Stimulated activated CD4-positive, alpha-beta T cell treated with anti-CD3 and anti-CD28 coated beads, Interleukin-1b, Interleukin-23, amount 100 ng/mL, for 4 hours (primary cell): ENCODE measurements around the gene C6orf136.

Source experiments
- DNase-seq, 2 donors: peaks; one replicate each; pipeline ENCODE4 v3.0.0-alpha.2; 2020; ENCODE audit warnings: low read depth in 2 of 2

Gene C6orf136

GRCh38 chr6:30686009-30686907 is 39.3 kb downstream of the C6orf136 start, which contains the start of gene PPP1R18:
TSS of gene PPP1R18 (minus strand) at chr6:30686645. CDS start at chr6:30686018, 627 bp downstream.
- peak; percentile 74 to 88 for DNase-seq

- DNase-seq: peak; percentile 60 to 86
Observed at GRCh38 chr6:30686908-30687658, 40.1 kb downstream of the C6orf136 start.

DNA sequence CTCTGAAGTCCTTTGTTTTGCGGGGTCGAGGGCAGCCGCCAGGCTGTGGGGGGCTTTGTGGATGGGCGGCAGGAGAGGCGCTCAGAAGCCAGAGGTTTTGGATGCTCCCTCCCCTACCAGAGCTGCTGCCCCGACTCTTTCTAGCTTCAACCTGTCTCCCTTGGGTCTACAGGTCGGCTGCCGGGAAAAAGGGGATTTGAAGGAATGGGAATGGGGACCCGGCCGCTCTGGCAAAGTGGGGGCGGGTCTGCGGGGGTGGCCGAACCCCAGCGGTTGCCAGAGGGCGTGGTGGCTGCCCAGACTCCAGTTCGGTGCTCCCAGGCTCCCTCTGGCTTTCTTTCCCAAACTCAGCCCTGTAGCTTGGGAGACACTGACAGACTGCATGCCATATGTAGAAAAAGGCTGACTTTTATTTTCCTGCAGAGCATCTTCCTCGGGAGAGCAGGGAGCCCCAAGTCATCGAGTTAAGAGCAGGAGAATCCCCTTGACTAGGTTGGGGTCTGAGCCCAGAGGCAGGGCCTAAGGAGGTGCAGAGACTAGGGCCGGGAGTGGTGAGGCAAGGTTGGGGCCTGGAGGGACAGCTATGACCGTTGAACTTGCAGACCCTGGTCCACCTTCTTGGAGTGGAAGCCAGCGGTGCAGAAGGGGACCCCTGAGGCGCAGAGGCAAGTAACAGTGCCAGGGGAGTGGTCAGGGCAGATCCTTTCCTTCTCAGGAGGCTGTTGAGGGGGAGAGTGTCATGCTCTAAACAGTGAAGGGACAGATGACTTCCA is 40.9 kb downstream of the C6orf136 start:
- no peak for DNase-seq

GRCh38 chr6:30688569-30688968 is 41.6 kb downstream of the C6orf136 start:
- no peak for DNase-seq

DNA sequence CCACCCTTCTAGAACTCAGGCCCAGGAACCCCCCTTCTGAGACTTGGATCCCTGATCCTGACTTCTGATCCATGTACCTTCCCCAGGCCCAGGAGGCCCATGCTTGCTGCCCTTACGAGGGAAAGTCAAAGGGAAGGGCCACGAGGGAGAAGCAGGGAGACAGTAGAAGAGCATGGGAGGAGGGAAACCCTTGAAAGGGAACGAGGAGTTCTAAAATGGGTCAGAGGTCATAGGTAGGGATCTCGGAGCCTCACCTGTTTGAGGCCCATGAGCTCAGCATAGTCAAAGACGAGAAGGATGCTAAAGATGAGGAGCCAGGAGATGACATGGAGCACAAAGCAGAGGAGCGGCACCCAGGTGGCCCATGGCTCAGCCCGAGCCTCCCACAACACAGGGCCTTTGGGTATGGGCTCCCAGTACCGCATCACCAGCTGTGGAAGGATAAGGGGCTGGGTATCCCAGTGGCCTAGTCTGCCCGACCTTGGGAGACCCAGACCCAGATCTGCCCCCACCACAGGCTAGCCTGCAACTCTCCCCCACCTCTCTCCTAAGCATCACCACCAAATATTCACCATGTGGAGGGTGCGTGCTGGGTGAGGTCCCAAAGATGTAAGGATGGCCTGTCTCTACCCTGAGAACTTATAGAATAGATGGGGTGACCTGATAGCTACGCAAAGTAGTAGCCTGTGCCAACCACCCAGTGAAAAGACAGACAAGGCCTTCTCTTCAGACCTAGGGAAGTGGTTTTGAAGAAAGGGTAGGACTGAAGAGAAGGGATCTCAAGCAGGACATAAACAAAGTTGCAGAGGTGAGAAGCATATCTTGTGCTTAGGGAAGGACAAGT is 42.3 kb downstream of the C6orf136 start:
- DNase-seq: no peak

GRCh38 chr6:30689985-30690384 is 43.1 kb downstream of the C6orf136 start:
- DNase-seq: no peak

- peak; percentile 68 to 84 for DNase-seq
Observed at GRCh38 chr6:30690403-30691207, 43.7 kb downstream of the C6orf136 start, which contains the start of gene NRM. TSS of gene NRM (minus strand) at chr6:30690984. CDS start at chr6:30690974, 10 bp downstream.

GRCh38 chr6:30691208-30691847 is 44.4 kb downstream of the C6orf136 start:
- no peak for DNase-seq

- DNase-seq: no peak
Observed at GRCh38 chr6:30696432-30696831, 49.5 kb downstream of the C6orf136 start.

- no peak for DNase-seq
Observed at GRCh38 chr6:30700340-30700739, 53.4 kb downstream of the C6orf136 start.
